Measurements from ENCODE around the gene IL11. TPM values are rescaled to one million over a fixed set of nuclear protein-coding genes. Genes with fewer than 3 reads are reported as not detected.

The IL11 gene
- total RNA-seq, 1 donor = 0.36 TPM

- H3K27ac ChIP-seq (ENCODE audit: low read depth, low read length) = no peak overlapping the region
- no peak overlapping the region for H3K4me2 ChIP-seq (ENCODE audit: insufficient read depth, low read length)
- no peak overlapping the region for H3K4me3 ChIP-seq (ENCODE audit: insufficient read depth, low read length)
- peak; percentile 89 for DNase-seq (ENCODE audit: insufficient read length, low spot score, missing footprints)
- TF ChIP-seq CTCF (IDR thresholded peaks at IDR 0.05; ENCODE audit: extremely low read depth, low read depth, low read length) = no peak
- H2AFZ ChIP-seq (ENCODE audit: low read length) = no peak overlapping the region
- H3K9me3 ChIP-seq (ENCODE audit: low read depth, low read length) = no peaks in the 10 kb centered on the region
- H3K27me3 ChIP-seq (ENCODE audit: insufficient read depth, low read length) = no peaks in the 10 kb centered on the region
- peaks cover 8% of the 10 kb centered on the region for H4K20me1 ChIP-seq (ENCODE audit: insufficient read depth, low read length)
- peaks cover 4% of the 10 kb centered on the region for H3K36me3 ChIP-seq (ENCODE audit: insufficient read depth, low read length)
- peaks cover 6% of the 10 kb centered on the region for H3K4me1 ChIP-seq (ENCODE audit: insufficient read depth, low read length)
- peaks cover 9% of the 10 kb centered on the region for H3K79me2 ChIP-seq (ENCODE audit: insufficient read depth, low read length)
Measured at GRCh38 chr19:55344444-55344843, 25.8 kb downstream of the IL11 start.

GRCh38 chr19:55341595-55342531 is 28.4 kb downstream of the IL11 start:
- TF ChIP-seq CTCF (IDR thresholded peaks at IDR 0.05; ENCODE audit: extremely low read depth, low read depth, low read length) = no peak
- H3K79me2 ChIP-seq (ENCODE audit: insufficient read depth, low read length) = peaks cover 9% of the 10 kb centered on the region
- H3K4me1 ChIP-seq (ENCODE audit: insufficient read depth, low read length) = peaks cover 15% of the 10 kb centered on the region
- H3K27ac ChIP-seq (ENCODE audit: low read depth, low read length) = no peak overlapping the region
- H3K4me2 ChIP-seq (ENCODE audit: insufficient read depth, low read length) = peak overlapping the region; percentile 83
- H4K20me1 ChIP-seq (ENCODE audit: insufficient read depth, low read length) = peaks cover 8% of the 10 kb centered on the region
- peaks cover 4% of the 10 kb centered on the region for H3K36me3 ChIP-seq (ENCODE audit: insufficient read depth, low read length)
- DNase-seq (ENCODE audit: insufficient read length, low spot score, missing footprints) = peak; percentile 84
- H2AFZ ChIP-seq (ENCODE audit: low read length) = no peak overlapping the region
- H3K4me3 ChIP-seq (ENCODE audit: insufficient read depth, low read length) = peak overlapping the region; percentile 80
- peaks cover 5% of the 10 kb centered on the region for H3K27me3 ChIP-seq (ENCODE audit: insufficient read depth, low read length)
- no peaks in the 10 kb centered on the region for H3K9me3 ChIP-seq (ENCODE audit: low read depth, low read length)

GRCh38 chr19:55341171-55341588 is 29.1 kb downstream of the IL11 start:
- DNase-seq (ENCODE audit: insufficient read length, low spot score, missing footprints) = peak; percentile 99
- Histone ChIP-seq H3K27me3 (ENCODE audit: insufficient read depth, low read length) (peaks cover 12% of the 10 kb centered on the region), H3K9me3 (ENCODE audit: low read depth, low read length) (no peaks in the 10 kb centered on the region), H4K20me1 (ENCODE audit: insufficient read depth, low read length) (peaks cover 8% of the 10 kb centered on the region), H2AFZ (ENCODE audit: low read length) (no peak overlapping the region), H3K4me2 (ENCODE audit: insufficient read depth, low read length) (peak overlapping the region; percentile 83), H3K4me1 (ENCODE audit: insufficient read depth, low read length) (peaks cover 15% of the 10 kb centered on the region), H3K36me3 (ENCODE audit: insufficient read depth, low read length) (peaks cover 4% of the 10 kb centered on the region), H3K27ac (ENCODE audit: low read depth, low read length) (no peak overlapping the region), H3K79me2 (ENCODE audit: insufficient read depth, low read length) (peaks cover 9% of the 10 kb centered on the region), H3K4me3 (ENCODE audit: insufficient read depth, low read length) (peak overlapping the region; percentile 80)
- TF ChIP-seq CTCF (IDR thresholded peaks at IDR 0.05; ENCODE audit: extremely low read depth, low read depth, low read length) = no peak

- H2AFZ ChIP-seq (ENCODE audit: low read length) = no peak overlapping the region
- H4K20me1 ChIP-seq (ENCODE audit: insufficient read depth, low read length) = peaks cover 8% of the 10 kb centered on the region
- peak; percentile 90 for DNase-seq (ENCODE audit: insufficient read length, low spot score, missing footprints)
- no peaks in the 10 kb centered on the region for H3K9me3 ChIP-seq (ENCODE audit: low read depth, low read length)
- H3K27ac ChIP-seq (ENCODE audit: low read depth, low read length) = peak overlapping the region; percentile 75
- H3K4me2 ChIP-seq (ENCODE audit: insufficient read depth, low read length) = peak overlapping the region; percentile 83
- H3K4me3 ChIP-seq (ENCODE audit: insufficient read depth, low read length) = peak overlapping the region; percentile 80
- H3K36me3 ChIP-seq (ENCODE audit: insufficient read depth, low read length) = peaks cover 4% of the 10 kb centered on the region
- TF ChIP-seq CTCF (IDR thresholded peaks at IDR 0.05; ENCODE audit: extremely low read depth, low read depth, low read length) = no peak
- peaks cover 12% of the 10 kb centered on the region for H3K27me3 ChIP-seq (ENCODE audit: insufficient read depth, low read length)
- H3K4me1 ChIP-seq (ENCODE audit: insufficient read depth, low read length) = peaks cover 15% of the 10 kb centered on the region
- peaks cover 9% of the 10 kb centered on the region for H3K79me2 ChIP-seq (ENCODE audit: insufficient read depth, low read length)
Measured at GRCh38 chr19:55340784-55341147, 29.5 kb downstream of the IL11 start.
